Fibroblast of gingiva (primary cell): ENCODE results near the gene PCBP4.

ENCODE experiments used
- DNase-seq: peaks from one replicate; pipeline ENCODE4 v3.0.0-alpha.2; 2011; ENCODE audit warnings: low read depth

Gene PCBP4

GRCh38 chr3:51955175-51955892 lies 11.9 kb downstream of the PCBP4 start, which contains the start of gene GPR62:
Gene GPR62 (plus strand): TSS chr3:51955381. CDS start chr3:51955653, 272 bp downstream.
- no peak for DNase-seq

GRCh38 chr3:51954713-51955112 lies 12.5 kb downstream of the PCBP4 start:
- no peak for DNase-seq

GRCh38 chr3:51954105-51954504 lies 13.1 kb downstream of the PCBP4 start:
- no peak for DNase-seq

- DNase-seq = peak; percentile 77
Observed at GRCh38 chr3:51953445-51953844, 13.8 kb downstream of the PCBP4 start.

- DNase-seq = no peak
Observed at GRCh38 chr3:51950899-51951298, 16.4 kb downstream of the PCBP4 start.

- no peak for DNase-seq
Observed at GRCh38 chr3:51949121-51949520, 18.1 kb downstream of the PCBP4 start.

GRCh38 chr3:51948016-51948580 lies 19.2 kb downstream of the PCBP4 start:
- DNase-seq = no peak

- no peak for DNase-seq
Observed at GRCh38 chr3:51947215-51947900, 19.9 kb downstream of the PCBP4 start.

GRCh38 chr3:51946796-51947195 lies 20.5 kb downstream of the PCBP4 start:
- DNase-seq = no peak

GRCh38 chr3:51945926-51946705 lies 21.1 kb downstream of the PCBP4 start:
- no peak for DNase-seq

GRCh38 chr3:51945031-51945840 lies 22.0 kb downstream of the PCBP4 start:
- DNase-seq = no peak

- no peak for DNase-seq
Observed at GRCh38 chr3:51944451-51945021, 22.7 kb downstream of the PCBP4 start.

GRCh38 chr3:51943451-51944391 lies 23.5 kb downstream of the PCBP4 start:
- DNase-seq = no peak

- peak; percentile 64 for DNase-seq
Observed at GRCh38 chr3:51942603-51943450, 24.4 kb downstream of the PCBP4 start.

- DNase-seq = peak; percentile 100
Observed at GRCh38 chr3:51941798-51942602, 25.3 kb downstream of the PCBP4 start, which contains the start of the genes PARP3 and RRP9. Gene PARP3 (plus strand): TSS chr3:51942363. CDS start chr3:51943356, 993 bp downstream. Gene RRP9 (minus strand): TSS chr3:51941904. CDS start chr3:51941867, 37 bp downstream.

- no peak for DNase-seq
Observed at GRCh38 chr3:51941463-51941797, 25.8 kb downstream of the PCBP4 start.

GRCh38 chr3:51940648-51941462 lies 26.4 kb downstream of the PCBP4 start:
- peak; percentile 64 for DNase-seq
